AG08395 (cell line): ENCODE data around the gene UNC13B.
"Not testable (repeated sequence)": the region's sequence is repeated elsewhere in the genome, so short reads cannot be mapped to it uniquely, and the experiment has no call there.

Experiments
- DNase-seq: peaks from one replicate; pipeline ENCODE4 v3.0.0; 2012; ENCODE audit warnings: mixed read lengths, low spot score

UNC13B gene

DNA sequence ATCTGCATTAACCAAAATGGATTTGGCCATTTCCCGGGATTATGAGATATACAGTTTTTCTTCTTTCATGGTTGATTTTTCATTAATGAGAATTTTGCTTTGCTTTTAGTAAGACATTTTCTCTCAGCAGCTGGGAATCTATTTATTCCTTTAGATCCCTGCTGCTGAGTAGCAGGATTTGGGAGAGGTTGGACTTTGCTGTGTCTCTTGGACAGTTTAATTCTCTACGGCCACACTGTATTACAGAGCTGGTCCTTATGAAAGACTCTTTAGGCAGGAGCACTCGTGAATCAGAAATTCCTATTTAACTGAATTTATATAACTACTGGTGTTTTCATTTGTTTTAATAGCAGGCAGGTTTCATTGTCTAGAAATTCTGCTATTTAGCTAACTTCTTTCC, 1.6 kb downstream of the UNC13B start:
- no peak for DNase-seq

DNA sequence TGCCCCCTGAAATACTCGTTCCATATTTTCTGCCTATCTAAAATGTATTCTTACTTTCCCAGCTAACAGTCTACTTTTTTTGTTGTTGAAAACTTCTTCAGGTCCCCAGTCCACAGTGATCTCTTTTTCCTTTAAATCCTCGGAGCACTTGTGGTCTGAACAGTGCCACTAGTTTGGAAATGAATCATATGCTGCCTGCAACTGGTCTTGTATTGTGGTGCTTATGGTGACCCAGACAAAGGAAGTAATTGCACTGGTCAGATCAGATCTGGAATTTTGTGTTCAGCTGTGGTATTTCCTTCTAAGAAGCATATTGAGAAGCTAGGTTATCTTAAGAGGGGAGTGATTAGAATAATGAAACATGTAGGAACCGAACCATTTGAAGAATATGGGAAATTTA, 2.9 kb downstream of the UNC13B start:
- peak; percentile 28 for DNase-seq

DNA sequence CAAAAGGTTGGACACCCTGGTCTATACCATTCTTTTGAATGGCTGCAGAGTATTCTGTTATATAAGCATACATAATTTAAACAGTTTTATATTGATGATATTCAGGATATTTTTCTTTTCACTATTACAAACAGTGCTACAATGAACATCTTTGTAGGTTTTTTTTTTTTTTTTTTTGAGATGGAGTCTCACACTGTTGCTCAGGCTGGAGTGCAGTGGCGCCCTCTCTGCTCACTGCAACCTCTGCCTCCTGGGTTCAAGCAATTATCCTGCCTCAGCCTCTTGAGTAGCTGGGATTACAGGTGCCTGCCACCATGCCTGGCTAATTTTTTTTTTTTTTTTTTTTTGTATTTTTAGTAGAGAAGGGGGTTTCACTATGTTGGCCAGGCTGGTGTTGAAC, 5.6 kb downstream of the UNC13B start:
- DNase-seq: not testable (repeated sequence)

DNA sequence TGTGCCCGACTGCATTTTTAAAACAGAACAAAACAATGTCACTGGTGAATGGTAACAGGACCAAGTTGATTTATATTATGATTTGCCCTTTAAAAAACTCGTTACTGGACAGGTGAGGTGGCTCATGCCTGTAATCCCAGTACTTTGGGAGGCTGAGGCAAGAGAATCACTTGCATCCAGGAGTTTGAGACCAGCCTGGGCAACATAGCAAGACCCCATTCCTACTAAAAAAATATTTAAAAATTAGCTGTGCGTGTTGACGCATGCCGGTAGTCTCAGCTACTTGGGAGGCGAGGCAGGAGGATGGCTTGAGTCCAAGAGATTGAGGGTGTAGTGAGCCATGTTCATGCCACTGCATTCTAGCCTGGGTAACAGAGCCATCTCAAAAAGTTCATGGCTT, 7.2 kb downstream of the UNC13B start:
- DNase-seq: no peak

DNA sequence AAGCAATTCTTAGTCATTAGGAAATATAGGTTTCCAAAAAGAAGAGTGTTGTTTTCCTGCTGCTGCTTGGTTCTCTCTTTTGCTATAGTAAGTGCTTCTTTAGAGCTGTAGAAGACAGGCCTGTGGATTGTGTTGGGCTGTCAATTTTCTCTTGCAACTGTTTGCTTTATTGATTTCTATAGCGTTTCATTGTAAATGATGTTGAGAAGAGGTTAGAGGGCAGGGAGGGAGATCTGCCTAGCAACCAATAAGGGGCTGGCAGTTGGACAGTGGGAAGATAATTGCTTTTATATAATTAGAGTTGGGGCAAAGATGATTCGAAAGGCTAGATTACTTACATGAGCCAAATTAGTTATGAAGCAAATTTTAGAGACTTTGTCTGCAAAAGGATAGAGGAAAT, 11.1 kb downstream of the UNC13B start:
- no peak for DNase-seq

DNA sequence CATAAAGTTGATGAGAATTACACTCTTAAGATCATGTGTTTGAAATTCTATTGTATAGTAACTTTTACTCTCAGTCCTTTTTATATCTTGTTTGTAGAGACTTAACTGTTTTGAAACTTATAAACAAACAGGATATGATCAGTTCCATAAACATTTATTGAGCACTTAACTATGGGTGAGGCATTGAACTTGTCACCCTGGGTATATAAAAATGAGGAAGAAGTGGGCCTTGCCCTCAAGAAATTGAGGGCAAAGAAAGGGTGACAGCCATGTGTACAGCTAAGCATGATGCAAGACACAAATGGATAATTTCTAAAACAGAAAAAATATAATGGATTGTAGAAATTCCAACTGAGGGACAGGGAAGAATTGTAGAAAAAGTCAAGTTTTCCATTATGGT, 15.7 kb downstream of the UNC13B start:
- DNase-seq: no peak

DNA sequence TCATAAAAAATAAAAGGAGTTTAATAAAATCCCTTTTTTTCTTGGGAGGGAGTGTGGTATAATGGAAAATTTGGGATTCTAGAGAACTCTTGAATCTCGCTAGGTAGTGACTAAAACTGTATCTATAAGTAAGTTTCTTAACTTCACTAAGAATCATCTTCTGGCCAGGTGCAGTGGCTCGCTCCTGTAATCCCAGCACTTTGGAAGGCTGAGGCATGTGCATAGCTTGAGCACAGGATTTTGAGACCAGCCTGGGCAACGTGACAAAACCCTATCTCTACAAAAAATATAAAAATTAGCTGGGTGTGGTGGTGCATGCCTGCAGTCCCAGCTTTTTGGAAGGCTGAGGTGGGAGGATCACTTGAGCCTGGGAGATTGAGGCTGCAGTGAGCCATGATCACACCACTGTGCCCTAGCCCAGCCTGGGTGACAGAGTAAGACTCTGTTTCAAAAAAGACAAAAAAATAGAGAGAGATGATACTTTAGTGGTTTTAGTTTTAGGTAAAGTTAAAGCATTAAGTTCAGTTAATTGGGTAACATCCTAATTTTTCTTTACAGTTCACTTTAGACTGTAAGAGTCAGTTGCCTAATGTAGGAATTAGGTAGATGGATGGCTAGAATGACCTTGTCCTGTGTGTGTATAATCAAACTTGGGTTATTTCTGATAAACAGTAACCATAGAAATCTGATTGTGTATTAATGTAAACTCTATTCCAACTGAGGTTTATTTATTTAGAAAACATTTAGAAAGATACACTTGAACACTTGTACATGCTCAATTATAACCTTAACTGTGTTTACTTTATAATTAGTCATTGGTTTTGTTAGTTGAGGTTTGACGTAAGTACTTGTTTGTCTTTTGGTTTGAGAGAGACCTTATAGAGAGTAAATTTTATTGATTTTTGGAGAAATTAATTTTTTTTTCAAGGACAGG, 17.8 kb downstream of the UNC13B start:
- no peak for DNase-seq

DNA sequence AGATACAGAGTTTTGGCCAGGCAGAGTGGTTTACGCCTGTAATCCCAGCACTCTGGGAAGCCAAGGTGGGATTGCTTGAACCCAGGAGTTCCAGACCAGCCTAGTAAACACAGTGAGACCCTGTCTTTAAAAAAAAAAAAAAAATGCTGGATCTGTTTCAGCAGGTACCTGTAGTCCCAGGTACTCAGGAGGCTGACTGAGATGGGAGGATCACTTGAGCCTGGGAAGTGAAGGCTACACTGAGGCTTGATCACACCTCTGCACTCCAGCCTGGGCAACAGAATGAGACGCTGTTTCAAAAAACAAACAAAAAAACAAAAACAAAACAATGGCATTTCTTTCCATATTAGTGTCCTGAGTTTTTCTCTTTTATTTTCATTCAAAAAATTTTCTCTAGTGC, 19.0 kb downstream of the UNC13B start:
- DNase-seq: no peak

DNA sequence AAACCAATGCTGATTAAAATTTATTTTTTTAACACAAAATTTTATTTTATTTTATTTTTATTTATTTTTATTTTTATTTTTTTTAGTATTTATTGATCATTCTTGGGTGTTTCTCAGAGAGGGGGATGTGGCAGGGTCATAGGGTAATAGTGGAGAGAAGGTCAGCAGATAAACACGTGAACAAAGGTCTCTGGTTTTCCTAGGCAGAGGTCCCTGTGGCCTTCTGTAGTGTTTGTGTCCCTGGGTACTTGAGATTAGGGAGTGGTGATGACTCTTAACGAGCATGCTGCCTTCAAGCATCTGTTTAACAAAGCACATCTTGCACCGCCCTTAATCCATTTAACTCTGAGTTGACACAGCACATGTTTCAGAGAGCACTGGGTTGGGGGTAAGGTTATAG, 20.6 kb downstream of the UNC13B start:
- DNase-seq: not testable (repeated sequence)

DNA sequence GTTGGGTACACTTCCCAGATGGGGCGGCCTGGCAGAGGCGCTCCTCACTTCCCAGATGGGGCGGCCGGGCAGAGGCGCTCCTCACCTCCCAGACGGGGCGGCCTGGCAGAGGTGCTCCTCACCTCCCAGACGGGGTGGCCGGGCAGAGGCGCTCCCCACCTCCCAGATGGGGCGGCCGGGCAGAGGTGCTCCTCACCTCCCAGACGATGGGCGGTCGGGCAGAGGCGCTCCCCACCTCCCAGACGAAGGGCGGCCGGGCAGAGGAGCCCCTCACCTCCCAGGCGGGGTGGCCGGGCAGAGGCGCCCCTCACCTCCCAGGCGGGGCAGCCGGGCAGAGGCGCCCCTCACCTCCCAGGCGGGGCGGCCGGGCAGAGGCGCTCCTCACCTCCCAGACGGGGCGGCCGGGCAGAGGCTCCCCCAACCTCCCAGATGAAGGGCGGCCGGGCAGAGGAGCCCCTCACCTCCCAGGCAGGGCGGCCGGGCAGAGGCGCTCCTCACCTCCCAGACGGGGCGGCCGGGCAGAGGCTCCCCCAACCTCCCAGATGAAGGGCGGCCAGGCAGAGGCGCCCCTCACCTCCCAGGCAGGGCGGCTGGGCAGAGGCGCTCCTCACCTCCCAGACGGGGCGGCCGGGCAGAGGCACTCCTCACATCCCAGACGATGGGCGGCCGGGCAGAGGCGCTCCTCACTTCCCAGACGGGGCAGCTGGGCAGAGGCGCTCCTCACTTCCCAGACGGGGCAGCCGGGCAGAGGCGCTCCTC, 21.4 kb downstream of the UNC13B start:
- DNase-seq: not testable (repeated sequence)

DNA sequence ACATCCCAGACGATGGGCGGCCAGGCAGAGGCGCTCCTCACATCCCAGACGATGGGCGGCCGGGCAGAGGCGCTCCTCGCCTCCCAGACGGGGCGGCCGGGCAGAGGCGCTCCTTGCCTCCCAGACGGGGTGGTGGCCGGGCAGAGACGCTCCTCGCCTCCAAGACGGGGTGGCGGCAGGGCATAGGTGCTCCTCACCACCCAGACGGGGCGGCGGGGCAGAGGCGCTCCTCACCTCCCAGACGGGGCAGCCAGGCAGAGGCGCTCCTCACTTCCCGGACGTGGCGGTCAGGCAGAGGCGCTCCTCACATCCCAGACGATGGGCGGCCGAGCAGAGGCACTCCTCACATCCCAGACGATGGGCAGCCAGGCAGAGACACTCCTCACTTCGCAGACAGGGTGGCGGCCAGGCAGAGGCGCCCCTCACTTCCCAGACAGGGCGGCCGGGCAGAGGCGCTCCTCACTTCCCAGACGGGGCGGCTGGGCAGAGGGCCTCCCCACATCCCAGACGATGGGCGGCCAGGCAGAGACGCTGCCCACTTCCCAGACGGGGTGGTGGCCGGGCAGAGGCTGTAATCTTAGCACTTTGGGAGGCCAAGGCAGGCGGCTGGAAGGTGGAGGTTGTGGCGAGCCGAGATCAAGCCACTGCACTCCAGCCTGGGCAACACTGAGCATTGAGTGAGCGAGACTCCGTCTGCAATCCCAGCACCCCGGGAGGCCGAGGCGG, 22.1 kb downstream of the UNC13B start:
- not testable (repeated sequence) for DNase-seq

DNA sequence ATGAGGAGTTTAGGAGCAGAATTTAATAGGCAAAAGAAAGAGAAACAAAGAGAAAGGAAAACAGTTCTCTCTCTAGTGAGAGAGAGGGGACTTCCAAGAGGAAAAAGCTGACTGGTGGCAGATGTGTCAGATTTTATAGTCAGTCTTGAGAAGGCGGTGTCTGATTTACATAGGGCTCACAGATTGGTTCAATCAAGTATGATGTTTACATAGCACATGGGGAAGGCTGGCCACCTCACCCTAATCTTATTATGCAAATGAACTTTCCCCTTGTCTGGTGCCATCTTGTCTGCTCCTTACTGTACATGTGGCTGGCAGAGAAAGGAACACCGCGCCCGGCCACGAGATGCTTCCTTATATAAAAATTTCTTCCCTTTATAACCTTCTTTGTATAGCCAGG, 24.7 kb downstream of the UNC13B start:
- no peak for DNase-seq

DNA sequence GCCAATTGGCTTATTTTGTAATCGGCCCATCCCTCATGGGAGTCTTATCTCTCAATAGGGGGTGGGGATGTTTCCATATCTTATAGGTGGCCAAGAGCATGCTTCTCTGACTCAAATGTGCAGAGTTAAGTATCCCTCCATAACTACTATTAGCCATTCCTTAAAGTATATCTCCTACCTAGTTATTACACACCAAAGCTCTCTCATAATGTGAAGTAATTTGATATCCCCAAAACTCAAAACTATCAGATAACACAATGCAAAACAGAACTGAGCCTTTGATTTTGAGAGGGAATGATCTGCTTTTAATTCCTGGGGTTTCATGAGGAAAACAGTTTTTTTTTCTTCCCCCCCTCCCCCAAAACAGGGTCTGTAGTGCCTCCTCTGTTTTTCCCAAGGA, 28.4 kb downstream of the UNC13B start:
- DNase-seq: no peak

DNA sequence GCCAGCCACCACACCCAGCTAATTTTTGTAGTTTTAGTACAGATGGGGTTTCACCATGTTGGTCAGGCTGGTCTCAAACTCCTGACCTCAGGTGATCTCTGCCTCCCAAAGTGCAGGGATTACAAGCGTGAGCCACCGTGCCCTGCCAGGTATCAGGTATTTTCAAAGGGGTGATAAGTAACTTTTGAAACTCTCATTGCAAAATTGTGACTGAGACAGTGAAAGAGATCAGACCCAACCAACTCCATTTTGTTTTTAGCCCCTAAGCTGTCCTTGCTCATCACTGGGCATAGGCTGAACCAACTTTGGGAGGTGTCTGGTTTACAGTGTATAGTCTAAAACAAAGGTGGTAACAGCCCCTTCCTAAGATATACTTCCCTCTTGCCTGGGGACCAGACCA, 29.3 kb downstream of the UNC13B start:
- DNase-seq: no peak

DNA sequence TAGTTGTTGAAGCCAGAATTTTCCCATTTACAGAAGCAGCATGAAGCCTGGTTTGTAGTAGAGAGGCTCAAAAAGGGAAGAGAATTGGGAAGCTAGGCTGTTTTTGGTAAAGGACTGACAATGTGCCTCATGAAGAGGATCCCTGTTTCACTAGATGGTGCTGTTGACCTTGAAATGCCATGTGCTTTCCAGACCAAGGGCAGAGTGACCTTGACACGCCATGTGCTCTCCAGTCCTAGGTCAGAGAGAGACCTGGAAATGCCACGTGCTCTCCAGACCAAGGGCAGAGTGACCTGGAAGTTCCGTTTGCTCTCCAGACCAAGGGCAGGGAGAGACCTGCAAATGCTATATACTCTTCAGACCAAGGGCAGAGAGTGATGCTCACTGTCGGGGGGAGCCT, 32.0 kb downstream of the UNC13B start:
- no peak for DNase-seq

DNA sequence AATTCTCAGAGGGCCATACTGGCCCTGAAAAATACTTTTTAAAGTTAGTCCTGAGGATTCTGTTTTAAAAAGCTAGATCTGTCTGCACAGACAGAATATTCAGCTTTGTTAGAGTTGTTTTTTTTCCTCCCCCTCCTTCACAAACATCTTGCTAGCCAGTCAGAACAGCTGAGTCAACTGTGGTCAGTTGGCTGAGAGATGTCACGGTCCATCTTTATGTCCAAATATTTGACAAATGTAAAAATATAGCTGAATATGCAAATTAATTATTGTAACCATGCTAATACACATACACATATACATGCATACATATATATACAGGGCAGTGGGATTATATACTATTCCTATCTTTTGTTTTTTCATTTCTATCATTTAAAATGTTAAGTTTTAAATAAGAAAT, 33.9 kb downstream of the UNC13B start:
- peak; percentile 69 for DNase-seq

DNA sequence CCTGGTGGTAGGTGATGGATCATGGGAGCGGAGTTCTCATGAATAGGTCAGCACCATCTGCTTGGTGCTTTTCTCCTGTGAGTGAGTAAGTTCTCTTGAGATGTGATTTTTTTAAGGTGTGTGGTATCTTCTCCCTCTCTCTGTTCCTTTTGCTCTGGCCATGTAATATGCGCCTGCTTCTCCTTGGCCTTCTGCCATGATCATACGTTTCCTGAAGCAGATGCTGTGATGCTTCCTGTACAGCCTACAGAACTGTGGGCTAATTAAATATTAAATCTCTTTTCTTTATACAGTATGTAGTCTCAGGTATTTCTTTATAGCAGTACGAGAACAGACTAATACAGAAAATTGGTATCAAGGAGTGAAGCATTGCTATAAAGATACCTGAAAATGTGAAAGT, 36.4 kb downstream of the UNC13B start:
- DNase-seq: no peak

DNA sequence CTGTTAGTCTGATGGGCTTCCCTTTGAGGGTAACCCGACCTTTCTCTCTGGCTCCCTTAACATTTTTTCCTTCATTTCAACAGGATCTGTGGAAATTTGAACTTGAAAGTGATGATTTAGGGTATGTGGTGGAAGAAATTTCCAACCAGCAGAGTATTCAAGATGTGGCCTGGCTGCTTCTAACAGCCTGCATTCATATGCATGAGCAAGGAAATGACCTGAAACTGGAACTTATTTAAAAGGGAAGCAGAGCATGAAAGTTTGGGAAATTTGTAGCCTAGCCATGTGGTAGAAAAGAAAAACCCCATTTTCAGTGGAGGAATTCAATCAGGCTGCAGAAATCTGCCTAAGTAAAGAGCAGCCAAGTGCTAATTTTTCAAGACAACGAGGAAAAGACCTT, 41.7 kb downstream of the UNC13B start:
- no peak for DNase-seq

DNA sequence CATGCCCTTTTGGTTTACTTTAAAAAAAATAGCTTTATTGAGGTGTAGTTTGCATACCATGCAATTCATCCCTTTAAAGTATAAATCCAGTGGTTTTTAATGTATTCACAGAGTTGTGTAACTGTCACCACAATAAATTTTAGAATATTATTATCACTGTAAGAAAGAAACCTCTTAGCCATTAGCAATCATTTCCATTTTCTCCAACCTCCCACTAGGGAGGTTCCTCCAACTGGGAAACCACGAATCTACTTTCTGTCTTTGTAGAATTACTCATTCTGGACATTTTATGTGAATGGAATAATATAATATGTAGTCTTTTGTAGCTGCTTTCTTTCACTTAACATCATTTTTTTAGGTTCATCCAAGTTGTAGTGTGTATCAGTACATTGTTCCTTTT, 43.5 kb downstream of the UNC13B start:
- DNase-seq: no peak

DNA sequence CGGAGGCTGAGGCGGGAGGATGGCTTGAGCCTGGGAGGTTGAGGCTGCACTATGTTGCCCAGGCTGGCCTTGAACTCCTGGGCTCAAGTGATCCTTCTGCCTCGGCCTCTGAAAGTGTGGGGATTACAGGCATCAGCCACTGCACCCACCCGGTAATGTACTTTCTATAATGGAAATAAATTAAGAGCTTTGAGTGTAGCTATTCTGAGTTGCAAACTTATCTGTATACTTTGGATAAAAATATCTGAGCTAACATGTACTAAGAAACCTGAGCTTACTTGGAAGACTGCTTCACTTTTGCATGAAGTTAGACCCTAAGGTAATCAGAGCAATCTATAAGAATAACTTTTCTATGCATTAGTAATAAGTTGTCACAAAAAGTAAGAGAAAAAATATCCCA, 50.0 kb downstream of the UNC13B start:
- no peak for DNase-seq

DNA sequence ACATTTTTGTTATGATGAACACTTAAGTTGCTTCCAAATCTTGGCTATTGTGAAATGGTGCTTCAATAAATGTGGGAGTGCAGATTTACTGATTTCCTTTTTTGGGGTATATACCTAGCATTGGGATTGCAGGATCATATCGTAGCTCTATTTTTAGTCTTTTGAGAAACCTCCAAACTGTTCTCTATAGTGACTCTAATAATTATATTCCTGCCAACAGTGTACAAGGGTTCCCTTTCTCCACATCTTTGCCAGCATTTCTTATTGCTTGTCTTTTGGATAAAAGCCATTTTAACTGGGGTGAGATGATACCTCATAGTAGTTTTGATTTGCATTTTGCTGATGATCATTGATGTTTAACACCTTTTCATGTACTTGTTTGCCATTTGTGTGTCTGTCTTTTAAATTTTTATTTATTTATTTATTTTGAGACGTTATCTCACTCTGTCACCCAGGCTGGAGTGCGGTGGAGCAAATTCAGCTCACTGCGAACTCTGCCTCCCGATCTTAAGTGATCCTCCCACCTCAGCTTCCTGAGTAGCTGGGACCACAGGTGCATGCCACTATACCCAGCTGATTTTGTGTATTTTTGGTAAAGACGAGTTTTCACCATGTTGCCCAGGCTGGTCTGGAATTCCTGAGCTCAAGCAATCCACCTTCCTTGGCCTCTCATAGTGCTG, 59.0 kb downstream of the UNC13B start:
- DNase-seq: no peak

DNA sequence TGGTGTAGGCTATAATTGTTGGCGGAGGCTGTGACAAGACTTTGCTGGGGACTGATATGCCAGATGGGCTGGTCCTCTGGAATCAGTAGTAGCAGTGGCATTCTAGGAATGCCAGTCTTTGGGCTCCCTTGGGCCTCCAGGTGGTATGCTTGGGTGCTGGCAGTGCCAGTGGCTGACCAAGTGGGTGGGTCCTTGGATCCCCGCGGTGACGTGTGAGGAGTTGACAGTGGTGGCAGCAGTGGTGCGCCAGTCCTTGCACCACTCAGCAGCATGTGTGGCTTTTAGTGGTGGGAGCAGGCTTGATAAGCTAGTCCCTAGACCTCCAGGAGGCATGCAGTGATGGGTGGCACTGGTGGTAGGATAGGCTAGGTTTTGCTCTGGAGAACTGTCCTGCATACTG, 63.9 kb downstream of the UNC13B start:
- no peak for DNase-seq
